Measurements from ENCODE around the gene DCAF15.
A peak's percentile ranks its signal among the peaks of the same experiment; 100 is the strongest.

The DCAF15 gene

GRCh38 chr19:13995878-13996765 is 43.8 kb downstream of the DCAF15 start:
- no peak overlapping the region for H3K27ac ChIP-seq (ENCODE audit: low read depth, low read length)
- H3K9ac ChIP-seq (ENCODE audit: low read length) = no peak overlapping the region
- peaks cover 9% of the 10 kb centered on the region for H3K36me3 ChIP-seq (ENCODE audit: control insufficient read depth, insufficient read depth, low read length)
- no peaks in the 10 kb centered on the region for H3K4me1 ChIP-seq (ENCODE audit: control insufficient read depth, insufficient read depth, low read length)
- no peak overlapping the region for H3K4me3 ChIP-seq (ENCODE audit: low read depth, low read length)
- peaks cover 12% of the 10 kb centered on the region for H3K9me3 ChIP-seq (ENCODE audit: control insufficient read depth, insufficient read depth, low read depth, low read length)
- no peaks in the 10 kb centered on the region for H3K27me3 ChIP-seq (ENCODE audit: control insufficient read depth, insufficient read depth, low read length)

GRCh38 chr19:13996928-13997630 is 44.8 kb downstream of the DCAF15 start:
- Histone ChIP-seq H3K4me1 (ENCODE audit: control insufficient read depth, insufficient read depth, low read length) (no peaks in the 10 kb centered on the region), H3K27ac (ENCODE audit: low read depth, low read length) (no peak overlapping the region), H3K4me3 (ENCODE audit: low read depth, low read length) (no peak overlapping the region), H3K9ac (ENCODE audit: low read length) (no peak overlapping the region), H3K27me3 (ENCODE audit: control insufficient read depth, insufficient read depth, low read length) (no peaks in the 10 kb centered on the region), H3K9me3 (ENCODE audit: control insufficient read depth, insufficient read depth, low read depth, low read length) (peaks cover 12% of the 10 kb centered on the region), H3K36me3 (ENCODE audit: control insufficient read depth, insufficient read depth, low read length) (peaks cover 6% of the 10 kb centered on the region)

- H3K27ac ChIP-seq (ENCODE audit: low read depth, low read length) = no peak overlapping the region
- H3K27me3 ChIP-seq (ENCODE audit: control insufficient read depth, insufficient read depth, low read length) = no peaks in the 10 kb centered on the region
- peaks cover 2% of the 10 kb centered on the region for H3K36me3 ChIP-seq (ENCODE audit: control insufficient read depth, insufficient read depth, low read length)
- H3K9me3 ChIP-seq (ENCODE audit: control insufficient read depth, insufficient read depth, low read depth, low read length) = peaks cover 12% of the 10 kb centered on the region
- no peak overlapping the region for H3K4me3 ChIP-seq (ENCODE audit: low read depth, low read length)
- no peak overlapping the region for H3K9ac ChIP-seq (ENCODE audit: low read length)
- no peaks in the 10 kb centered on the region for H3K4me1 ChIP-seq (ENCODE audit: control insufficient read depth, insufficient read depth, low read length)
Measured at GRCh38 chr19:13997631-13997962, 45.3 kb downstream of the DCAF15 start.

GRCh38 chr19:13998426-13998825 is 46.1 kb downstream of the DCAF15 start:
- Histone ChIP-seq H3K27ac (ENCODE audit: low read depth, low read length) (no peak overlapping the region), H3K27me3 (ENCODE audit: control insufficient read depth, insufficient read depth, low read length) (no peaks in the 10 kb centered on the region), H3K4me1 (ENCODE audit: control insufficient read depth, insufficient read depth, low read length) (0 out of 2 replicates have a peak, but pooled peaks cover 4% of the 10 kb centered on the region), H3K9me3 (ENCODE audit: control insufficient read depth, insufficient read depth, low read depth, low read length) (peaks cover 12% of the 10 kb centered on the region), H3K36me3 (ENCODE audit: control insufficient read depth, insufficient read depth, low read length) (no peaks in the 10 kb centered on the region; the same call in 1 of the 2 replicates), H3K9ac (ENCODE audit: low read length) (no peak overlapping the region), H3K4me3 (ENCODE audit: low read depth, low read length) (no peak overlapping the region)

GRCh38 chr19:13999085-13999484 is 46.8 kb downstream of the DCAF15 start:
- H3K4me1 ChIP-seq (ENCODE audit: control insufficient read depth, insufficient read depth, low read length) = 0 out of 2 replicates have a peak, but pooled peaks cover 4% of the 10 kb centered on the region
- no peaks in the 10 kb centered on the region for H3K27me3 ChIP-seq (ENCODE audit: control insufficient read depth, insufficient read depth, low read length)
- H3K9ac ChIP-seq (ENCODE audit: low read length) = no peak overlapping the region
- no peak overlapping the region for H3K27ac ChIP-seq (ENCODE audit: low read depth, low read length)
- H3K4me3 ChIP-seq (ENCODE audit: low read depth, low read length) = no peak overlapping the region
- H3K36me3 ChIP-seq (ENCODE audit: control insufficient read depth, insufficient read depth, low read length) = no peaks in the 10 kb centered on the region; the same call in 1 of the 2 replicates
- H3K9me3 ChIP-seq (ENCODE audit: control insufficient read depth, insufficient read depth, low read depth, low read length) = peaks cover 12% of the 10 kb centered on the region

- Histone ChIP-seq H3K9ac (ENCODE audit: low read length) (no peak overlapping the region), H3K36me3 (ENCODE audit: control insufficient read depth, insufficient read depth, low read length) (no peaks in the 10 kb centered on the region; the same call in 1 of the 2 replicates), H3K9me3 (ENCODE audit: control insufficient read depth, insufficient read depth, low read depth, low read length) (peaks cover 12% of the 10 kb centered on the region), H3K4me1 (ENCODE audit: control insufficient read depth, insufficient read depth, low read length) (0 out of 2 replicates have a peak, but pooled peaks cover 4% of the 10 kb centered on the region), H3K4me3 (ENCODE audit: low read depth, low read length) (no peak overlapping the region), H3K27me3 (ENCODE audit: control insufficient read depth, insufficient read depth, low read length) (no peaks in the 10 kb centered on the region), H3K27ac (ENCODE audit: low read depth, low read length) (no peak overlapping the region)
Measured at GRCh38 chr19:14000691-14001375, 48.5 kb downstream of the DCAF15 start.

- Histone ChIP-seq H3K27ac (ENCODE audit: low read depth, low read length) (no peak overlapping the region), H3K9ac (ENCODE audit: low read length) (no peak overlapping the region), H3K9me3 (ENCODE audit: control insufficient read depth, insufficient read depth, low read depth, low read length) (peaks cover 12% of the 10 kb centered on the region), H3K27me3 (ENCODE audit: control insufficient read depth, insufficient read depth, low read length) (no peaks in the 10 kb centered on the region), H3K36me3 (ENCODE audit: control insufficient read depth, insufficient read depth, low read length) (no peaks in the 10 kb centered on the region; the same call in 1 of the 2 replicates), H3K4me1 (ENCODE audit: control insufficient read depth, insufficient read depth, low read length) (0 out of 2 replicates have a peak, but pooled peaks cover 4% of the 10 kb centered on the region), H3K4me3 (ENCODE audit: low read depth, low read length) (no peak overlapping the region)
Measured at GRCh38 chr19:14002571-14003250, 50.4 kb downstream of the DCAF15 start.

GRCh38 chr19:14003251-14004055 is 51.1 kb downstream of the DCAF15 start:
- Histone ChIP-seq H3K36me3 (ENCODE audit: control insufficient read depth, insufficient read depth, low read length) (no peaks in the 10 kb centered on the region; the same call in 1 of the 2 replicates), H3K27me3 (ENCODE audit: control insufficient read depth, insufficient read depth, low read length) (no peaks in the 10 kb centered on the region), H3K4me1 (ENCODE audit: control insufficient read depth, insufficient read depth, low read length) (0 out of 2 replicates have a peak, but pooled peaks cover 4% of the 10 kb centered on the region), H3K9ac (ENCODE audit: low read length) (no peak overlapping the region), H3K27ac (ENCODE audit: low read depth, low read length) (no peak overlapping the region), H3K4me3 (ENCODE audit: low read depth, low read length) (no peak overlapping the region), H3K9me3 (ENCODE audit: control insufficient read depth, insufficient read depth, low read depth, low read length) (peaks cover 9% of the 10 kb centered on the region)

- Histone ChIP-seq H3K27ac (ENCODE audit: low read depth, low read length) (no peak overlapping the region), H3K36me3 (ENCODE audit: control insufficient read depth, insufficient read depth, low read length) (no peaks in the 10 kb centered on the region), H3K4me3 (ENCODE audit: low read depth, low read length) (0 out of 2 replicates have a peak overlapping the region, but pooled peaks have one; percentile 44), H3K9ac (ENCODE audit: low read length) (no peak overlapping the region), H3K9me3 (ENCODE audit: control insufficient read depth, insufficient read depth, low read depth, low read length) (no peaks in the 10 kb centered on the region), H3K4me1 (ENCODE audit: control insufficient read depth, insufficient read depth, low read length) (0 out of 2 replicates have a peak, but pooled peaks cover 4% of the 10 kb centered on the region), H3K27me3 (ENCODE audit: control insufficient read depth, insufficient read depth, low read length) (no peaks in the 10 kb centered on the region)
Measured at GRCh38 chr19:14004619-14005348, 52.5 kb downstream of the DCAF15 start.
